Activated naive CD4-positive, alpha-beta T cell treated with anti-CD3 and anti-CD28 coated beads, Interleukin-2, amount 50 U/mL, for 16 hours (primary cell): ENCODE results near the gene NDUFAF8.

ENCODE experiments used
- DNase-seq: peaks from one replicate; pipeline ENCODE4 v3.0.0-alpha.2; 2020

NDUFAF8 gene

GRCh38 chr17:81240761-81241160, 1.6 kb downstream of the NDUFAF8 start:
- DNase-seq, result no peak

- no peak for DNase-seq
These were observed 2.1 kb downstream of the NDUFAF8 start for GRCh38 chr17:81241203-81241602.

GRCh38 chr17:81241648-81242420, 2.7 kb downstream of the NDUFAF8 start:
- DNase-seq, result peak; percentile 69

GRCh38 chr17:81242421-81243332, 3.6 kb downstream of the NDUFAF8 start:
- no peak for DNase-seq

GRCh38 chr17:81243333-81243664, 4.2 kb downstream of the NDUFAF8 start:
- DNase-seq, result no peak

- no peak for DNase-seq
These were observed 5.4 kb downstream of the NDUFAF8 start for GRCh38 chr17:81244358-81245023.

GRCh38 chr17:81245024-81245664, 6.0 kb downstream of the NDUFAF8 start:
- DNase-seq, result no peak

- no peak for DNase-seq
These were observed 6.7 kb downstream of the NDUFAF8 start for GRCh38 chr17:81245665-81246342.

- DNase-seq, result no peak
These were observed 7.2 kb downstream of the NDUFAF8 start for GRCh38 chr17:81246343-81246670.

- no peak for DNase-seq
These were observed 7.7 kb downstream of the NDUFAF8 start for GRCh38 chr17:81246679-81247338.

- DNase-seq, result no peak
These were observed 8.3 kb downstream of the NDUFAF8 start for GRCh38 chr17:81247339-81247990.

GRCh38 chr17:81248649-81249048, 9.5 kb downstream of the NDUFAF8 start:
- no peak for DNase-seq

GRCh38 chr17:81249223-81250040, 10.3 kb downstream of the NDUFAF8 start:
- DNase-seq, result no peak

- no peak for DNase-seq
These were observed 11.4 kb downstream of the NDUFAF8 start for GRCh38 chr17:81250286-81251093.

GRCh38 chr17:81251094-81251708, 12.1 kb downstream of the NDUFAF8 start:
- no peak for DNase-seq

GRCh38 chr17:81251709-81252301, 12.7 kb downstream of the NDUFAF8 start:
- no peak for DNase-seq

GRCh38 chr17:81252326-81252986, 13.3 kb downstream of the NDUFAF8 start:
- DNase-seq, result no peak

GRCh38 chr17:81252987-81253329, 13.8 kb downstream of the NDUFAF8 start:
- DNase-seq, result no peak
